ENCODE measurements around the gene DES. TPM values are rescaled to one million over a fixed set of nuclear protein-coding genes. Genes with fewer than 3 reads are reported as not detected.

The DES gene
- total and polyA plus RNA-seq, 2 of the 13 experiments (the other 11 are each of a cell fraction or from before 2014, with no cell fraction given), result not detected

- TF ChIP-seq ARID5B (CRISPR knock-in tag; IDR thresholded peaks at IDR 0.05) (peak; percentile 70; the same call in 1 of the 2 replicates), REXO4 (CRISPR knock-in tag; IDR thresholded peaks at IDR 0.05; ENCODE audit: borderline replicate concordance) (no peak), SMARCC2 (IDR thresholded peaks at IDR 0.05) (no peak), KAT7 (CRISPR knock-in tag; IDR thresholded peaks at IDR 0.05; ENCODE audit: borderline replicate concordance) (no peak), ZNF766 (CRISPR knock-in tag; IDR thresholded peaks at IDR 0.05; ENCODE audit: borderline replicate concordance) (0 out of 2 replicates have a peak, but pooled peaks have one; percentile 37), PCBP1 (IDR thresholded peaks at IDR 0.05; ENCODE audit: borderline replicate concordance, low read depth, low read length) (no peak), BCL3 (CRISPR knock-in tag; IDR thresholded peaks at IDR 0.05) (peak; percentile 83; the same call in 1 of the 2 replicates), ZNF710 (CRISPR knock-in tag; IDR thresholded peaks at IDR 0.05; ENCODE audit: borderline replicate concordance) (no peak; the same call in 1 of the 2 replicates), NR1H2 (CRISPR knock-in tag; IDR thresholded peaks at IDR 0.05; ENCODE audit: borderline replicate concordance, low read depth) (no peak), ZNF260 (CRISPR knock-in tag; IDR thresholded peaks at IDR 0.05; ENCODE audit: borderline replicate concordance, low read depth) (no peak), TBL1XR1 (IDR thresholded peaks at IDR 0.05; ENCODE audit: borderline replicate concordance, low read length, partially characterized antibody) (peak; percentile 41), NBN (conservative IDR thresholded peaks at IDR 0.05) (no peak), ZNF367 (CRISPR knock-in tag; IDR thresholded peaks at IDR 0.05; ENCODE audit: borderline replicate concordance) (no peak), BHLHE40 (IDR thresholded peaks at IDR 0.05; ENCODE audit: low read length) (peak; percentile 40; the same call in 1 of the 2 replicates), KLF12 (CRISPR knock-in tag; IDR thresholded peaks at IDR 0.05; ENCODE audit: borderline replicate concordance) (no peak), GATAD1 (CRISPR knock-in tag; IDR thresholded peaks at IDR 0.05) (no peak; the same call in 1 of the 2 replicates), ZBTB8A (CRISPR knock-in tag; IDR thresholded peaks at IDR 0.05; ENCODE audit: borderline replicate concordance, low read depth) (no peak; the same call in 1 of the 2 replicates), SALL1 (CRISPR knock-in tag; IDR thresholded peaks at IDR 0.05) (peak; percentile 91), ZNF772 (CRISPR knock-in tag; IDR thresholded peaks at IDR 0.05) (no peak), ZNF546 (CRISPR knock-in tag; conservative IDR thresholded peaks at IDR 0.05) (0 out of 2 replicates have a peak, but pooled peaks have one; percentile 51), KDM5B (CRISPR knock-in tag; IDR thresholded peaks at IDR 0.05; ENCODE audit: borderline replicate concordance) (peak; percentile 70; the same call in 1 of the 2 replicates), ZNF530 (CRISPR knock-in tag; IDR thresholded peaks at IDR 0.05; ENCODE audit: low read depth) (no peak)
Measured at GRCh38 chr2:219388121-219388906, 29.9 kb upstream of the DES start (continued).

All from HepG2 (cell line).